ENCODE data around the gene EXOSC2. TPM values are rescaled to one million over a fixed set of nuclear protein-coding genes. Genes with fewer than 3 reads are reported as not detected.

EXOSC2 gene
- total and polyA plus RNA-seq, 2 of the 13 experiments (the other 11 are each of a cell fraction or from before 2014, with no cell fraction given): 27.5 to 63.8 TPM

DNA sequence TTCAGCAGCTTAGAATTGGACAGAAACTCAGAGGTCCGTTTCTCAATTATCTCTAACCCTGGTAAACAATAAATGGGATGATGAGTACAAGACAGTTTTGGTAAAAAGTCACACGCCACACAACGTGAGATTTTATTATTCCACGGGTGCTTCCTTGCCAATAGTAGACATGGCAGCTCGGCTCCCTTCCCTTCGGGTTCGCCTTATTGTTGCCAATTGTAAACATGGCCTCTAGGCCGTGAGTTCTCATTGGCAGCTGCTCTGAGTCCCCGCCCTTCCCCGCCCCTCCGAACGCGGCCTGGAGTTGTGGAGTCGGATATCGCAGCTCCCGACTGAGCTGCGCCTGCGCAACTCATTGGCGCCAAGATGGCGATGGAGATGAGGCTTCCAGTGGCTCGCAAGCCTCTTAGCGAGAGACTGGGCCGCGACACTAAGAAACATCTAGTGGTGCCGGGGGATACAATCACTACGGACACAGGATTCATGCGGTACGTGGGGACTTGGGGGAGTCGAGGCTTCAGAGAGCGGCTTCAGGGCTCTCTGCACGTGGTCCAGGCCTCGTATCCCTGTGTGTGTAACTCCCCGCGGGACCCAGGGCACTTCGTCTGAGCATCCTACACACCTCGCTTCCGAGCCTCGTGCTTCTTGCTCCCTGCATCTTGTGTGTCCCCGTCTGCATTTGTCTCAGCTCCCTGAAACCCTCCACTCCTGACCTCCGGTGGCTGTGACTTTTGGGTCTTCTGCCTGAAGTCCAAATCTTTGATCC lies at the start of gene EXOSC2 (continued):
- TF ChIP-seq, protein P1, sequence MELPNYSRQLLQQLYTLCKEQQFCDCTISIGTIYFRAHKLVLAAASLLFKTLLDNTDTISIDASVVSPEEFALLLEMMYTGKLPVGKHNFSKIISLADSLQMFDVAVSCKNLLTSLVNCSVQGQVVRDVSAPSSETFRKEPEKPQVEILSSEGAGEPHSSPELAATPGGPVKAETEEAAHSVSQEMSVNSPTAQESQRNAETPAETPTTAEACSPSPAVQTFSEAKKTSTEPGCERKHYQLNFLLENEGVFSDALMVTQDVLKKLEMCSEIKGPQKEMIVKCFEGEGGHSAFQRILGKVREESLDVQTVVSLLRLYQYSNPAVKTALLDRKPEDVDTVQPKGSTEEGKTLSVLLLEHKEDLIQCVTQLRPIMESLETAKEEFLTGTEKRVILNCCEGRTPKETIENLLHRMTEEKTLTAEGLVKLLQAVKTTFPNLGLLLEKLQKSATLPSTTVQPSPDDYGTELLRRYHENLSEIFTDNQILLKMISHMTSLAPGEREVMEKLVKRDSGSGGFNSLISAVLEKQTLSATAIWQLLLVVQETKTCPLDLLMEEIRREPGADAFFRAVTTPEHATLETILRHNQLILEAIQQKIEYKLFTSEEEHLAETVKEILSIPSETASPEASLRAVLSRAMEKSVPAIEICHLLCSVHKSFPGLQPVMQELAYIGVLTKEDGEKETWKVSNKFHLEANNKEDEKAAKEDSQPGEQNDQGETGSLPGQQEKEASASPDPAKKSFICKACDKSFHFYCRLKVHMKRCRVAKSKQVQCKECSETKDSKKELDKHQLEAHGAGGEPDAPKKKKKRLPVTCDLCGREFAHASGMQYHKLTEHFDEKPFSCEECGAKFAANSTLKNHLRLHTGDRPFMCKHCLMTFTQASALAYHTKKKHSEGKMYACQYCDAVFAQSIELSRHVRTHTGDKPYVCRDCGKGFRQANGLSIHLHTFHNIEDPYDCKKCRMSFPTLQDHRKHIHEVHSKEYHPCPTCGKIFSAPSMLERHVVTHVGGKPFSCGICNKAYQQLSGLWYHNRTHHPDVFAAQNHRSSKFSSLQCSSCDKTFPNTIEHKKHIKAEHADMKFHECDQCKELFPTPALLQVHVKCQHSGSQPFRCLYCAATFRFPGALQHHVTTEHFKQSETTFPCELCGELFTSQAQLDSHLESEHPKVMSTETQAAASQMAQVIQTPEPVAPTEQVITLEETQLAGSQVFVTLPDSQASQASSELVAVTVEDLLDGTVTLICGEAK (IDR thresholded peaks at IDR 0.05): no peak
- TF ChIP-seq, protein P1 (CRISPR knock-in tag; IDR thresholded peaks at IDR 0.05): peak; percentile 69; the same call in 1 of the 2 replicates
- TF ChIP-seq, protein P2, sequence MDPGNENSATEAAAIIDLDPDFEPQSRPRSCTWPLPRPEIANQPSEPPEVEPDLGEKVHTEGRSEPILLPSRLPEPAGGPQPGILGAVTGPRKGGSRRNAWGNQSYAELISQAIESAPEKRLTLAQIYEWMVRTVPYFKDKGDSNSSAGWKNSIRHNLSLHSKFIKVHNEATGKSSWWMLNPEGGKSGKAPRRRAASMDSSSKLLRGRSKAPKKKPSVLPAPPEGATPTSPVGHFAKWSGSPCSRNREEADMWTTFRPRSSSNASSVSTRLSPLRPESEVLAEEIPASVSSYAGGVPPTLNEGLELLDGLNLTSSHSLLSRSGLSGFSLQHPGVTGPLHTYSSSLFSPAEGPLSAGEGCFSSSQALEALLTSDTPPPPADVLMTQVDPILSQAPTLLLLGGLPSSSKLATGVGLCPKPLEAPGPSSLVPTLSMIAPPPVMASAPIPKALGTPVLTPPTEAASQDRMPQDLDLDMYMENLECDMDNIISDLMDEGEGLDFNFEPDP (CRISPR knock-in tag; conservative IDR thresholded peaks at IDR 0.05): no peak
- TF ChIP-seq U2AF1 (optimal IDR thresholded peaks at IDR 0.05; ENCODE audit: low read depth, low read length) (no peak), RELA (CRISPR knock-in tag; IDR thresholded peaks at IDR 0.05) (no peak), ISL2 (CRISPR knock-in tag; IDR thresholded peaks at IDR 0.05) (peak; percentile 70; the same call in 1 of the 2 replicates), ZNF34 (CRISPR knock-in tag; IDR thresholded peaks at IDR 0.05; ENCODE audit: borderline replicate concordance) (0 out of 2 replicates have a peak, but pooled peaks have one; percentile 25), ZNF343 (CRISPR knock-in tag; IDR thresholded peaks at IDR 0.05) (peak; percentile 71; the same call in 1 of the 2 replicates), MIXL1 (CRISPR knock-in tag; IDR thresholded peaks at IDR 0.05) (no peak), ZNF382 (CRISPR knock-in tag; IDR thresholded peaks at IDR 0.05; ENCODE audit: borderline replicate concordance) (no peak), SCMH1 (CRISPR knock-in tag; IDR thresholded peaks at IDR 0.05; ENCODE audit: borderline replicate concordance) (no peak), POGZ (CRISPR knock-in tag; IDR thresholded peaks at IDR 0.05) (peak; percentile 68), HOXD1 (CRISPR knock-in tag; IDR thresholded peaks at IDR 0.05) (0 out of 2 replicates have a peak, but pooled peaks have one; percentile 32)
- TF ChIP-seq, protein P3, sequence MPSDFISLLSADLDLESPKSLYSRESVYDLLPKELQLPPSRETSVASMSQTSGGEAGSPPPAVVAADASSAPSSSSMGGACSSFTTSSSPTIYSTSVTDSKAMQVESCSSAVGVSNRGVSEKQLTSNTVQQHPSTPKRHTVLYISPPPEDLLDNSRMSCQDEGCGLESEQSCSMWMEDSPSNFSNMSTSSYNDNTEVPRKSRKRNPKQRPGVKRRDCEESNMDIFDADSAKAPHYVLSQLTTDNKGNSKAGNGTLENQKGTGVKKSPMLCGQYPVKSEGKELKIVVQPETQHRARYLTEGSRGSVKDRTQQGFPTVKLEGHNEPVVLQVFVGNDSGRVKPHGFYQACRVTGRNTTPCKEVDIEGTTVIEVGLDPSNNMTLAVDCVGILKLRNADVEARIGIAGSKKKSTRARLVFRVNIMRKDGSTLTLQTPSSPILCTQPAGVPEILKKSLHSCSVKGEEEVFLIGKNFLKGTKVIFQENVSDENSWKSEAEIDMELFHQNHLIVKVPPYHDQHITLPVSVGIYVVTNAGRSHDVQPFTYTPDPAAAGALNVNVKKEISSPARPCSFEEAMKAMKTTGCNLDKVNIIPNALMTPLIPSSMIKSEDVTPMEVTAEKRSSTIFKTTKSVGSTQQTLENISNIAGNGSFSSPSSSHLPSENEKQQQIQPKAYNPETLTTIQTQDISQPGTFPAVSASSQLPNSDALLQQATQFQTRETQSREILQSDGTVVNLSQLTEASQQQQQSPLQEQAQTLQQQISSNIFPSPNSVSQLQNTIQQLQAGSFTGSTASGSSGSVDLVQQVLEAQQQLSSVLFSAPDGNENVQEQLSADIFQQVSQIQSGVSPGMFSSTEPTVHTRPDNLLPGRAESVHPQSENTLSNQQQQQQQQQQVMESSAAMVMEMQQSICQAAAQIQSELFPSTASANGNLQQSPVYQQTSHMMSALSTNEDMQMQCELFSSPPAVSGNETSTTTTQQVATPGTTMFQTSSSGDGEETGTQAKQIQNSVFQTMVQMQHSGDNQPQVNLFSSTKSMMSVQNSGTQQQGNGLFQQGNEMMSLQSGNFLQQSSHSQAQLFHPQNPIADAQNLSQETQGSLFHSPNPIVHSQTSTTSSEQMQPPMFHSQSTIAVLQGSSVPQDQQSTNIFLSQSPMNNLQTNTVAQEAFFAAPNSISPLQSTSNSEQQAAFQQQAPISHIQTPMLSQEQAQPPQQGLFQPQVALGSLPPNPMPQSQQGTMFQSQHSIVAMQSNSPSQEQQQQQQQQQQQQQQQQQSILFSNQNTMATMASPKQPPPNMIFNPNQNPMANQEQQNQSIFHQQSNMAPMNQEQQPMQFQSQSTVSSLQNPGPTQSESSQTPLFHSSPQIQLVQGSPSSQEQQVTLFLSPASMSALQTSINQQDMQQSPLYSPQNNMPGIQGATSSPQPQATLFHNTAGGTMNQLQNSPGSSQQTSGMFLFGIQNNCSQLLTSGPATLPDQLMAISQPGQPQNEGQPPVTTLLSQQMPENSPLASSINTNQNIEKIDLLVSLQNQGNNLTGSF (CRISPR knock-in tag; IDR thresholded peaks at IDR 0.05): no peak
